ENCODE data around the gene TMEM238L.

TMEM238L gene

GRCh38 chr17:10804546-10804945, 647 bp upstream of the TMEM238L start:
- DNase-seq (ENCODE audit: low spot score), result no peak

GRCh38 chr17:10803350-10803749, 549 bp downstream of the TMEM238L start:
- DNase-seq (ENCODE audit: low spot score), result no peak

GRCh38 chr17:10802496-10803284, 1.2 kb downstream of the TMEM238L start:
- no peak for DNase-seq (ENCODE audit: low spot score)

- no peak for DNase-seq (ENCODE audit: low spot score)
These were observed 4.5 kb downstream of the TMEM238L start for GRCh38 chr17:10799407-10799806.

- DNase-seq (ENCODE audit: low spot score), result no peak
These were observed 5.0 kb downstream of the TMEM238L start for GRCh38 chr17:10798910-10799309.

- DNase-seq (ENCODE audit: low spot score), result no peak
These were observed 5.6 kb downstream of the TMEM238L start for GRCh38 chr17:10798332-10798749.

- no peak for DNase-seq (ENCODE audit: low spot score)
These were observed 6.2 kb downstream of the TMEM238L start for GRCh38 chr17:10797476-10798328.

- no peak for DNase-seq (ENCODE audit: low spot score)
These were observed 10.1 kb downstream of the TMEM238L start for GRCh38 chr17:10793816-10794215.

- no peak for DNase-seq (ENCODE audit: low spot score)
These were observed 10.6 kb downstream of the TMEM238L start for GRCh38 chr17:10793256-10793655.

- no peak for DNase-seq (ENCODE audit: low spot score)
These were observed 11.7 kb downstream of the TMEM238L start for GRCh38 chr17:10792151-10792550.

GRCh38 chr17:10790491-10791401, 13.2 kb downstream of the TMEM238L start:
- no peak for DNase-seq (ENCODE audit: low spot score)

- no peak for DNase-seq (ENCODE audit: low spot score)
These were observed 14.1 kb downstream of the TMEM238L start for GRCh38 chr17:10789694-10790271.

GRCh38 chr17:10787306-10788045, 16.4 kb downstream of the TMEM238L start:
- DNase-seq (ENCODE audit: low spot score), result no peak

GRCh38 chr17:10785295-10785694, 18.6 kb downstream of the TMEM238L start:
- no peak for DNase-seq (ENCODE audit: low spot score)

- no peak for DNase-seq (ENCODE audit: low spot score)
These were observed 24.3 kb downstream of the TMEM238L start for GRCh38 chr17:10779609-10780008.

GRCh38 chr17:10777890-10778289, 26.0 kb downstream of the TMEM238L start:
- DNase-seq (ENCODE audit: low spot score), result no peak

- DNase-seq (ENCODE audit: low spot score), result no peak
These were observed 26.6 kb downstream of the TMEM238L start for GRCh38 chr17:10777131-10777807.

- DNase-seq (ENCODE audit: low spot score), result no peak
These were observed 27.5 kb downstream of the TMEM238L start for GRCh38 chr17:10776381-10776780.

- no peak for DNase-seq (ENCODE audit: low spot score)
These were observed 28.1 kb downstream of the TMEM238L start for GRCh38 chr17:10775740-10776356.

- DNase-seq (ENCODE audit: low spot score), result no peak
These were observed 28.8 kb downstream of the TMEM238L start for GRCh38 chr17:10775058-10775457.
